GM18502 (cell line): ENCODE data around the gene NR6A1.

ENCODE experiments used
- ATAC-seq: cut with Tn5 transposase; IDR thresholded peaks from one replicate; pipeline ENCODE4 v1.9.1; 2021; ENCODE audit warnings: mild to moderate bottlenecking; ENCODE audit not compliant: unreplicated experiment, poor library complexity

The NR6A1 gene

GRCh38 chr9:124596172-124596839 is 174.8 kb downstream of the NR6A1 start:
- no peak for ATAC-seq

- ATAC-seq, result no peak
These were observed 175.4 kb downstream of the NR6A1 start for GRCh38 chr9:124595743-124596142.

GRCh38 chr9:124594673-124595072 is 176.4 kb downstream of the NR6A1 start:
- ATAC-seq, result no peak

- ATAC-seq, result no peak
These were observed 176.9 kb downstream of the NR6A1 start for GRCh38 chr9:124594225-124594624.

GRCh38 chr9:124593651-124594058 is 177.5 kb downstream of the NR6A1 start:
- no peak for ATAC-seq

- no peak for ATAC-seq
These were observed 177.9 kb downstream of the NR6A1 start for GRCh38 chr9:124593200-124593599.

- no peak for ATAC-seq
These were observed 180.0 kb downstream of the NR6A1 start for GRCh38 chr9:124590889-124591641.

- ATAC-seq, result no peak
These were observed 186.5 kb downstream of the NR6A1 start for GRCh38 chr9:124584631-124585030.

- ATAC-seq, result no peak
These were observed 188.0 kb downstream of the NR6A1 start for GRCh38 chr9:124583134-124583533.

GRCh38 chr9:124580186-124580585 is 190.9 kb downstream of the NR6A1 start:
- no peak for ATAC-seq

GRCh38 chr9:124576751-124577150 is 194.4 kb downstream of the NR6A1 start:
- ATAC-seq, result no peak

GRCh38 chr9:124574534-124575375 is 196.4 kb downstream of the NR6A1 start:
- no peak for ATAC-seq

GRCh38 chr9:124570942-124571666 is 200.0 kb downstream of the NR6A1 start:
- ATAC-seq, result no peak

GRCh38 chr9:124569942-124570341 is 201.2 kb downstream of the NR6A1 start:
- no peak for ATAC-seq

GRCh38 chr9:124567362-124567761 is 203.7 kb downstream of the NR6A1 start:
- ATAC-seq, result no peak

GRCh38 chr9:124562328-124562727 is 208.8 kb downstream of the NR6A1 start:
- ATAC-seq, result no peak

GRCh38 chr9:124559871-124560270 is 211.2 kb downstream of the NR6A1 start:
- ATAC-seq, result no peak

- no peak for ATAC-seq
These were observed 212.2 kb downstream of the NR6A1 start for GRCh38 chr9:124558777-124559470.

- no peak for ATAC-seq
These were observed 213.2 kb downstream of the NR6A1 start for GRCh38 chr9:124557895-124558294.

GRCh38 chr9:124555043-124555442 is 216.1 kb downstream of the NR6A1 start:
- no peak for ATAC-seq
